Measurements from ENCODE around the gene SASS6. TPM values are rescaled to one million over a fixed set of nuclear protein-coding genes. Genes with fewer than 3 reads are reported as not detected.

The SASS6 gene
- total and polyA plus RNA-seq, 10 of the 15 experiments (the other 5 are each of a cell fraction or from before 2014, with no cell fraction given), result 6.6 to 17.9 (median 10.2) TPM

DNA sequence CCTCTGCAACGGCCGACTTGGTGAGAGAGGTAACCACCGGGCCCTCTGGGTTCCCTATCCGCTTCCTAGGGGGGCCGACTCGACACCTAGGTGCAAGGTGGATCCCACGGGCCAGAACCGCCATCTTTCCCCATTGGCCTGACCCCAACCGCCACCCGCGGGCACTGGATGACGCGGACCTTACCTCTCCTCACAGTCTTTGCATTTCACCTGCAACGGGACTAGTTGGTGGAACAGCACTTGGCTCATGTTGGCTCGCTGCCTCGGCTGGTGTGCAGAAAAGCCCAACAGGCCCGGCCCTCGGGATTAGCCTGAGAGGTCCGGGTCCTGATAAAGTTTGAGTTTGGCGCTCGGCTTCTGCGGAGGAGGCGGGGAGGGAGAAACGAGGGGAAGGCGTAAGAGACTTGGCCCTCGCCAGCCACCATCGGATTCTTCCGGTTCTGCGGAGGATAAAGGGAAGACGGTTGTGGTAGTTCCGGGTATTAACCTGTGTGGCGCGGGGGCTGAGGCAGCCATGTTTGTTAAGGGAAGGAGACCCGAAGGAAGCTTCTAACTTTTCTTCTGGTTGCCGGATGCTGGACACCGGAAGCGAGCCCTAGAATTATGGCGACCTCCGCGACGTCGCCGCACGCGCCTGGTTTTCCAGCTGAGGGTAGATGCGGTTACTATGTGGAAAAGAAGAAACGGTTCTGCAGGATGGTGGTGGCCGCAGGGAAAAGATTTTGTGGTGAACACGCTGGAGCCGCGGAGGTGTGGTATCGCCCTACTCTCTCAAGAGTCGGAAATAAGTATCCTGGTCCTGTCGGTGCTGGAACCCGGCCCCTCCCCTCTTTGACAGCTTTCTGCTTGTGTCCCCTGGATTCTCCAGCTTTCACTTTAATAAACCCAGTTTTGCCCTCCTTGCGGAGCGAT lies at the start of gene SASS6, which contains the start of gene TRMT13 (continued):
- TF ChIP-seq ATF2 (IDR thresholded peaks at IDR 0.05; ENCODE audit: low read length), result no peak
- TF ChIP-seq, protein P1, sequence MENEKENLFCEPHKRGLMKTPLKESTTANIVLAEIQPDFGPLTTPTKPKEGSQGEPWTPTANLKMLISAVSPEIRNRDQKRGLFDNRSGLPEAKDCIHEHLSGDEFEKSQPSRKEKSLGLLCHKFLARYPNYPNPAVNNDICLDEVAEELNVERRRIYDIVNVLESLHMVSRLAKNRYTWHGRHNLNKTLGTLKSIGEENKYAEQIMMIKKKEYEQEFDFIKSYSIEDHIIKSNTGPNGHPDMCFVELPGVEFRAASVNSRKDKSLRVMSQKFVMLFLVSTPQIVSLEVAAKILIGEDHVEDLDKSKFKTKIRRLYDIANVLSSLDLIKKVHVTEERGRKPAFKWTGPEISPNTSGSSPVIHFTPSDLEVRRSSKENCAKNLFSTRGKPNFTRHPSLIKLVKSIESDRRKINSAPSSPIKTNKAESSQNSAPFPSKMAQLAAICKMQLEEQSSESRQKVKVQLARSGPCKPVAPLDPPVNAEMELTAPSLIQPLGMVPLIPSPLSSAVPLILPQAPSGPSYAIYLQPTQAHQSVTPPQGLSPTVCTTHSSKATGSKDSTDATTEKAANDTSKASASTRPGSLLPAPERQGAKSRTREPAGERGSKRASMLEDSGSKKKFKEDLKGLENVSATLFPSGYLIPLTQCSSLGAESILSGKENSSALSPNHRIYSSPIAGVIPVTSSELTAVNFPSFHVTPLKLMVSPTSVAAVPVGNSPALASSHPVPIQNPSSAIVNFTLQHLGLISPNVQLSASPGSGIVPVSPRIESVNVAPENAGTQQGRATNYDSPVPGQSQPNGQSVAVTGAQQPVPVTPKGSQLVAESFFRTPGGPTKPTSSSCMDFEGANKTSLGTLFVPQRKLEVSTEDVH (IDR thresholded peaks at IDR 0.05; ENCODE audit: low read depth, partially characterized antibody), result peak; percentile 83
- peak; percentile 92 for TF ChIP-seq SIX5 (IDR thresholded peaks at IDR 0.05; ENCODE audit: low read depth, low read length, severe bottlenecking)
- peak in 1 of 2 experiments; percentile 82; a peak in 2 of 4 replicates for TF ChIP-seq ETV6 (conservative IDR thresholded peaks at IDR 0.05 in 1 of 2, IDR thresholded peaks at IDR 0.05 in 1 of 2; ENCODE audit: borderline replicate concordance in 1 of 2, low read depth in 1 of 2)
- no peak; the same call in 1 of the 2 replicates for TF ChIP-seq PAX5 (IDR thresholded peaks at IDR 0.05; ENCODE audit: borderline replicate concordance, low read depth, low read length)
- no peak for TF ChIP-seq NFXL1 (IDR thresholded peaks at IDR 0.05; ENCODE audit: borderline replicate concordance)
- TF ChIP-seq SIN3A (IDR thresholded peaks at IDR 0.05; ENCODE audit: low read depth, low read length), result peak; percentile 99
- no peak for TF ChIP-seq SMC3 (IDR thresholded peaks at IDR 0.05; ENCODE audit: borderline replicate concordance, low read length)
- no peak for TF ChIP-seq YBX1 (IDR thresholded peaks at IDR 0.05)
- TF ChIP-seq CHD1 (IDR thresholded peaks at IDR 0.05; ENCODE audit: low read depth, low read length), result no peak
- TF ChIP-seq PML (IDR thresholded peaks at IDR 0.05; ENCODE audit: low read length), result no peak; the same call in 1 of the 2 replicates
- 0 out of 2 replicates have a peak, but pooled peaks have one; percentile 4 for TF ChIP-seq RFX5 (IDR thresholded peaks at IDR 0.05; ENCODE audit: low read depth, low read length)
- TF ChIP-seq CBFB (IDR thresholded peaks at IDR 0.05; ENCODE audit: low read depth), result peak; percentile 78
- TF ChIP-seq SUPT20H (IDR thresholded peaks at IDR 0.05; ENCODE audit: borderline replicate concordance, control insufficient read depth, low read depth, low read length), result no peak
- 0 out of 2 replicates have a peak, but pooled peaks have one; percentile 52 for TF ChIP-seq SMARCA5 (IDR thresholded peaks at IDR 0.05)
- TF ChIP-seq RUNX3 (IDR thresholded peaks at IDR 0.05; ENCODE audit: low read length), result peak; percentile 79
- peak; percentile 96 for TF ChIP-seq GABPA (IDR thresholded peaks at IDR 0.05; ENCODE audit: low read depth)
- TF ChIP-seq FOXK2 (IDR thresholded peaks at IDR 0.05), result no peak
- TF ChIP-seq SPI1 (IDR thresholded peaks at IDR 0.05; ENCODE audit: borderline replicate concordance, insufficient read depth, low read depth, low read length), result peak; percentile 16; the same call in 1 of the 2 replicates
- TF ChIP-seq, protein P2, sequence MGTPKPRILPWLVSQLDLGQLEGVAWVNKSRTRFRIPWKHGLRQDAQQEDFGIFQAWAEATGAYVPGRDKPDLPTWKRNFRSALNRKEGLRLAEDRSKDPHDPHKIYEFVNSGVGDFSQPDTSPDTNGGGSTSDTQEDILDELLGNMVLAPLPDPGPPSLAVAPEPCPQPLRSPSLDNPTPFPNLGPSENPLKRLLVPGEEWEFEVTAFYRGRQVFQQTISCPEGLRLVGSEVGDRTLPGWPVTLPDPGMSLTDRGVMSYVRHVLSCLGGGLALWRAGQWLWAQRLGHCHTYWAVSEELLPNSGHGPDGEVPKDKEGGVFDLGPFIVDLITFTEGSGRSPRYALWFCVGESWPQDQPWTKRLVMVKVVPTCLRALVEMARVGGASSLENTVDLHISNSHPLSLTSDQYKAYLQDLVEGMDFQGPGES (IDR thresholded peaks at IDR 0.05), result no peak
- TF ChIP-seq EED (IDR thresholded peaks at IDR 0.05; ENCODE audit: low read depth), result no peak
- no peak for TF ChIP-seq JUND (IDR thresholded peaks at IDR 0.05; ENCODE audit: low read depth, low read length)
- no peak for TF ChIP-seq STAT3 (IDR thresholded peaks at IDR 0.05; ENCODE audit: low read depth, low read length)
- TF ChIP-seq ATF3 (IDR thresholded peaks at IDR 0.05; ENCODE audit: borderline replicate concordance, extremely low read depth, low read depth, low read length), result no peak
- peak; percentile 62 for TF ChIP-seq LARP7 (IDR thresholded peaks at IDR 0.05)
- TF ChIP-seq SP1 (IDR thresholded peaks at IDR 0.05; ENCODE audit: low read depth, low read length), result peak; percentile 70

All from GM12878 (cell line).